Activated gamma-delta T cell (primary cell): ENCODE results near the gene MICALL2.

Source experiments
- DNase-seq: peaks from one replicate; lab custom pipeline; 2025; lab: John Stamatoyannopoulos, UW

The MICALL2 gene

GRCh38 chr7:1493129-1493528, 33.9 kb upstream of the MICALL2 start:
- DNase-seq = no peak

- DNase-seq = no peak
Observed at GRCh38 chr7:1492640-1493039, 33.4 kb upstream of the MICALL2 start.

GRCh38 chr7:1492221-1492620, 33.0 kb upstream of the MICALL2 start:
- DNase-seq = no peak

- no peak for DNase-seq
Observed at GRCh38 chr7:1490837-1491236, 31.6 kb upstream of the MICALL2 start.

- no peak for DNase-seq
Observed at GRCh38 chr7:1489336-1489735, 30.1 kb upstream of the MICALL2 start.

GRCh38 chr7:1488016-1488415, 28.7 kb upstream of the MICALL2 start:
- no peak for DNase-seq

- DNase-seq = no peak
Observed at GRCh38 chr7:1487466-1487865, 28.2 kb upstream of the MICALL2 start.

- no peak for DNase-seq
Observed at GRCh38 chr7:1486571-1486970, 27.3 kb upstream of the MICALL2 start.

- no peak for DNase-seq
Observed at GRCh38 chr7:1485156-1485555, 25.9 kb upstream of the MICALL2 start.

- no peak for DNase-seq
Observed at GRCh38 chr7:1484569-1484968, 25.3 kb upstream of the MICALL2 start.

- no peak for DNase-seq
Observed at GRCh38 chr7:1483536-1484505, 24.6 kb upstream of the MICALL2 start.

- no peak for DNase-seq
Observed at GRCh38 chr7:1483079-1483478, 23.8 kb upstream of the MICALL2 start.

- no peak for DNase-seq
Observed at GRCh38 chr7:1481300-1481699, 22.0 kb upstream of the MICALL2 start.

- DNase-seq = no peak
Observed at GRCh38 chr7:1480670-1481069, 21.4 kb upstream of the MICALL2 start.

GRCh38 chr7:1479287-1479686, 20.0 kb upstream of the MICALL2 start:
- DNase-seq = no peak

GRCh38 chr7:1478480-1478879, 19.2 kb upstream of the MICALL2 start:
- no peak for DNase-seq

GRCh38 chr7:1476859-1477258, 17.6 kb upstream of the MICALL2 start:
- no peak for DNase-seq

GRCh38 chr7:1475991-1476390, 16.7 kb upstream of the MICALL2 start:
- DNase-seq = no peak

- no peak for DNase-seq
Observed at GRCh38 chr7:1475393-1475792, 16.1 kb upstream of the MICALL2 start.

- DNase-seq = no peak
Observed at GRCh38 chr7:1474736-1475135, 15.5 kb upstream of the MICALL2 start.

GRCh38 chr7:1473864-1474512, 14.7 kb upstream of the MICALL2 start:
- peak; percentile 56 for DNase-seq

GRCh38 chr7:1470901-1471300, 11.6 kb upstream of the MICALL2 start:
- no peak for DNase-seq

GRCh38 chr7:1468643-1469298, 9.5 kb upstream of the MICALL2 start:
- DNase-seq = no peak
